Fibroblast of lung (primary cell): ENCODE measurements around the gene ADAMTSL1.

Experiments
- EZH2 ChIP-seq: IDR thresholded peaks from 2 replicates; pipeline ENCODE4 v1.5.1; 2012; ENCODE audit warnings: low read length, control low read depth, mild to moderate bottlenecking; ENCODE audit errors: missing control alignments
- TF ChIP-seq, protein P1 (sequence below), 2 donors: IDR thresholded peaks in 1 of 2; conservative IDR thresholded peaks in 1 of 2; 1 replicate in 1 of 2; 2 replicates in 1 of 2; pipeline ENCODE4 v1.5.1; 2011 to 2012; ENCODE audit warnings: low read length in 2 of 2, control low read depth in 1 of 2, inconsistent platforms in 1 of 2, low read depth in 1 of 2, mild to moderate bottlenecking in 1 of 2

DNA sequence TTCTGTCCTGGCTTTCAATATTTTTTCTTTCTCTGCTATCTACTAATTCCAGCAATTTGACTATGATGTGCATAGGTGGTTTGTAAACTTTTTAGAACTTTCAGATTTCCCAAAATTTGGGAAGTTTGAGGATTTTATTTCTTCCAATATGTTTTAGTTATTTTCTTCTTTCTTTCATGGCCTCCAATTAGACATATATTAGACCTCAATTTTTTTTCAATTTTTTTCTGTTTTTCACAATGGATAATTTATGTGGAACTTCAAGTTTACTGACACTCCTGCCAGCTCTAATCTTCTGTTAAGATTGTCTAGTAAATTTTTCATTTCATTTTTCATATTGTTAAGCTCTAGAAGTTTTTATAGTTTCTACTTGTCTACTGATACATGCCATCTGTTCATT lies 395.8 kb downstream of the ADAMTSL1 start:
- TF ChIP-seq, protein P1, sequence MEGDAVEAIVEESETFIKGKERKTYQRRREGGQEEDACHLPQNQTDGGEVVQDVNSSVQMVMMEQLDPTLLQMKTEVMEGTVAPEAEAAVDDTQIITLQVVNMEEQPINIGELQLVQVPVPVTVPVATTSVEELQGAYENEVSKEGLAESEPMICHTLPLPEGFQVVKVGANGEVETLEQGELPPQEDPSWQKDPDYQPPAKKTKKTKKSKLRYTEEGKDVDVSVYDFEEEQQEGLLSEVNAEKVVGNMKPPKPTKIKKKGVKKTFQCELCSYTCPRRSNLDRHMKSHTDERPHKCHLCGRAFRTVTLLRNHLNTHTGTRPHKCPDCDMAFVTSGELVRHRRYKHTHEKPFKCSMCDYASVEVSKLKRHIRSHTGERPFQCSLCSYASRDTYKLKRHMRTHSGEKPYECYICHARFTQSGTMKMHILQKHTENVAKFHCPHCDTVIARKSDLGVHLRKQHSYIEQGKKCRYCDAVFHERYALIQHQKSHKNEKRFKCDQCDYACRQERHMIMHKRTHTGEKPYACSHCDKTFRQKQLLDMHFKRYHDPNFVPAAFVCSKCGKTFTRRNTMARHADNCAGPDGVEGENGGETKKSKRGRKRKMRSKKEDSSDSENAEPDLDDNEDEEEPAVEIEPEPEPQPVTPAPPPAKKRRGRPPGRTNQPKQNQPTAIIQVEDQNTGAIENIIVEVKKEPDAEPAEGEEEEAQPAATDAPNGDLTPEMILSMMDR (conservative IDR thresholded peaks at IDR 0.05 in 1 of 2, IDR thresholded peaks at IDR 0.05 in 1 of 2; ENCODE audit: low read depth in 1 of 2, low read length in 2 of 2), result no peak
- TF ChIP-seq EZH2, result no peak
